Kidney capillary endothelial cell (primary cell): ENCODE measurements around the gene FBXO2.
A peak's percentile ranks its signal among the peaks of the same experiment; 100 is the strongest.

Experiments
- DNase-seq: peaks from one replicate; pipeline ENCODE4 v3.0.0-alpha.2; 2018; ENCODE audit warnings: low spot score

Gene FBXO2, protein sequence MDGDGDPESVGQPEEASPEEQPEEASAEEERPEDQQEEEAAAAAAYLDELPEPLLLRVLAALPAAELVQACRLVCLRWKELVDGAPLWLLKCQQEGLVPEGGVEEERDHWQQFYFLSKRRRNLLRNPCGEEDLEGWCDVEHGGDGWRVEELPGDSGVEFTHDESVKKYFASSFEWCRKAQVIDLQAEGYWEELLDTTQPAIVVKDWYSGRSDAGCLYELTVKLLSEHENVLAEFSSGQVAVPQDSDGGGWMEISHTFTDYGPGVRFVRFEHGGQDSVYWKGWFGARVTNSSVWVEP

GRCh38 chr1:11654137-11654938, at the start of gene FBXO2, which contains the start of gene FBXO44:
Gene FBXO2, minus strand, starts transcription at chr1:11654429. Its CDS starts 89 bp downstream, at chr1:11654340.
Gene FBXO44, plus strand, starts transcription at chr1:11654877. Its CDS starts 959 bp downstream, at chr1:11655836.
- no peak for DNase-seq

- no peak for DNase-seq
Observed at GRCh38 chr1:11703357-11704193, 49.3 kb upstream of the FBXO2 start.

- no peak for DNase-seq
Observed at GRCh38 chr1:11701981-11702803, 48.0 kb upstream of the FBXO2 start.

DNA sequence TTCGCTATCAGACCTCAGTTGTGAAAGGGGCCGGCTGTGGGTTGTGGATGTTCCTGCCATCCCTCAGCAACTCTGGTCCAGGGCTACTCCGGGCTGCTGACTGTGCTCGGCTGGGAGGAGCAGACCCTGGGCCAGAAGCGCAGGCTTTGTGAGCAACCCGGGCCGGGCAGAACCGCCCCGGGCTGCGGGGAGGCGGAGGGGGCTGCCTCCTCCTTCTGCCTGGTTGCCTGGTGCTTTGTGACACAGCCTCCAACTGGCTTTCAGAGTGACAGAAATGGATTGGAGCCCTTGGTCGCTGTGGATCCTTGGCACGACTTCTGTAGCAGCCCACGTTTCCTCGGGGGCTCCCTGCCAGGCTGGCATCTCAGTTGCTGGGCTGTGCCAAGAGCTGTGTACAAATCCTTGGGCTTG, 47.3 kb upstream of the FBXO2 start:
- no peak for DNase-seq

DNA sequence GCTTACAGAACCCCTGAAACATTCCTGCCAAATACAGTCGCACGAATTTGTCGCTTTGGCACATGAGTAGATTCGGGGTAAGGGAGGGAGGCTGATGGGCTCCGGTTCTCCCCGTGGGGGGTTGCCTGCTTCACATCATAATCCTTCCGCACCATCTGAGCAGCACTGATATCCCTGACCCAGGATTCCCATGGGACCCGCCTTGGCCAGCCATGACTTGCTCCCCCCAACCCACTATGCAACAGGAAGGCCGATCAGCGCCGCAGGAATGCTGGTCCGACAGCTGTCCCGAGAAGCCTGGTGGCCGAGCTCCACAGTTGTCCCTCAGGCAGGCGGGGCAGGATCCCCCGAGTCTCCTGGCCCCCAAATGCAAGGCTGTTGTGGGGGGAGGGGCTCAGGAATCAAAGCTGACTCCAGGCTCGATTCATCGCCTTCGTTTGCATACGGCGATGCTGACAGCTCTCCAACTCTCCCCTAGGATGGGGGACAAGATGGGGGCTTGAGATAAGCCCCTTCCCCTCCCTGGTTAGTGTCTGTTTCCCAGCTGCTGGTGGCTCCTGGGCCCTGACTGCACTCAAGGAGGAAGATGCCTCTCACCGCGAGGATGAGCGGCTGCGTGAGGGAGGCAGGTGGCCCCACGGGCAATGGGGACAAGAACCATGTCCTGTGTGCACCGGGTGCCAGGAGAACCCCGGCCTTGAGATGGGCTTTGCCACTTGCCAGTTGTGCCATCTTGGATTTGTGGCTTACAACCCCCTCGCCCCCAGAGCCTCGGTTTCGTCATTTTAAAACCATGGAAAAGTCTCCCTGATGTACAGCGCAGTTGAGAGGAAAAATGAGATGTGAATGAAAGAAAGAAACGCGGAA, 46.6 kb upstream of the FBXO2 start:
- DNase-seq = no peak

DNA sequence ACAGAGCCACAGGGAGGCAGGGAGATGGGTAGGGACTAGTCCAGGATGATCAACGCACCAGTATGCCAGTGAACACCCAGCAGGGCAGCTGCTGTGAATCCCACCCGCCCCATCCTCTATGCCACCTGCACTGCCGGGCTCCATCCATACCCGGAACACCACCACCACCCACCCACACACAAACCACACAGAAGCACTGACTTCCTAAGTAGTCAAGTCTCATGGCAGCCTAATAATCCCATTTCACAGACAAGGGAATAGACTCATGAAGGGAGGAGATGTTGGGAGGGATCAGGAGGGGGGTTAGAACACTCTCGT, 43.6 kb upstream of the FBXO2 start:
- no peak for DNase-seq

- DNase-seq = no peak
Observed at GRCh38 chr1:11697188-11697892, 43.1 kb upstream of the FBXO2 start.

DNA sequence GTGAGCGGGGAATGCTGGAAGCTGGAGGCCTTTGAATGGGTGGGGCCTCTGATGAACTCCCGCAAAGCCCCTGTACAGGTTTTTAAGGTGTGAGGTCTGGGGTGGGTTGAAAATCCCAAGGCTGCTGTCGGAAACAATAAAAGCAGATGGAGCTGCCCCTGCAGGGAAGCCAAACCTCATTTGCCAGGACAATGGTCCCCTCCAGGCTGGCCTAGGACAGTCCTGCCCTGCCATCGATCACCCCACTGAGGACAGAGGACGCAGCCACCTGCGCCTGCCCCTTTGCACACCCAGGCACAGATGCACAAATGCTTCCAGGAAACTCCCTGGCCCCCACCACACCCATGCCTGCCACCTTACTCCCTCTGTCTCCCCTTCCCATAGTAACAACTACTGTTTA, 41.6 kb upstream of the FBXO2 start:
- DNase-seq = no peak

GRCh38 chr1:11693917-11694316, 39.7 kb upstream of the FBXO2 start:
- no peak for DNase-seq

- peak; percentile 93 for DNase-seq
Observed at GRCh38 chr1:11693024-11693590, 38.9 kb upstream of the FBXO2 start.

GRCh38 chr1:11691928-11692711, 37.9 kb upstream of the FBXO2 start:
- no peak for DNase-seq

DNA sequence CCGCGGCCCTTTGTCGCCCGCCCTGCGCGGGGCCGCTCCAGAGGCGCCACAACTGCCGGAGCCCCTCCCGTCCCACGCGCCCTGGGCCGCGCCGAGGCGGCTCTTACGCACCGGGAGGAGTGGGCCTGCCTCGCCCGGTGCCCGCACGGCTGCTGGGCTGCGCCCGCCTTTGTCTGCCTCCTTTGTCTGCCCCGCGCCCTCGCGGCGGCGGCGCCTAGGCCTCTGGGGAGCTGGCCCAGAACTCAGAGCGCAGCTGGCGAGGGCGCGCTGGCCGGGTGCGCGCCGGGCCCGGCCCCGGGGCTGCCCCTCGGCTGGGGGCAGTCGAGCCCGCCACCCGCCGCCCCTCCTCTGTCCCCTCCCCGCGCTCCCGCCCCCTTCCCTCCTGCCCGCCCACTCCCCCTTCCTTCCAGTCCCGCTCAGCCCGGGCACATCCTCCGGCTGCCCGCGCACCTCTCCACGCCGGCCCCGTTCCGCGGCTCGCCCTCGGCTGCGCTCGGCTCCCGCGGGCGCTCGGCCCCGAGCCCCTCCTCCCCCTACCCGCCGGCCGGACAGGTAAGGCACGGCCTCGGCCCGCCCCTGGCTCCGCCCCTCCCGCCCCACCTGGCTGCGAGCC, 37.2 kb upstream of the FBXO2 start, which contains the start of gene DRAXIN:
Gene DRAXIN, plus strand, starts transcription at position 409 of the 613 bp plus-strand sequence. CDS start 14,549 bp downstream, outside the sequence.
- peak; percentile 10 for DNase-seq

DNA sequence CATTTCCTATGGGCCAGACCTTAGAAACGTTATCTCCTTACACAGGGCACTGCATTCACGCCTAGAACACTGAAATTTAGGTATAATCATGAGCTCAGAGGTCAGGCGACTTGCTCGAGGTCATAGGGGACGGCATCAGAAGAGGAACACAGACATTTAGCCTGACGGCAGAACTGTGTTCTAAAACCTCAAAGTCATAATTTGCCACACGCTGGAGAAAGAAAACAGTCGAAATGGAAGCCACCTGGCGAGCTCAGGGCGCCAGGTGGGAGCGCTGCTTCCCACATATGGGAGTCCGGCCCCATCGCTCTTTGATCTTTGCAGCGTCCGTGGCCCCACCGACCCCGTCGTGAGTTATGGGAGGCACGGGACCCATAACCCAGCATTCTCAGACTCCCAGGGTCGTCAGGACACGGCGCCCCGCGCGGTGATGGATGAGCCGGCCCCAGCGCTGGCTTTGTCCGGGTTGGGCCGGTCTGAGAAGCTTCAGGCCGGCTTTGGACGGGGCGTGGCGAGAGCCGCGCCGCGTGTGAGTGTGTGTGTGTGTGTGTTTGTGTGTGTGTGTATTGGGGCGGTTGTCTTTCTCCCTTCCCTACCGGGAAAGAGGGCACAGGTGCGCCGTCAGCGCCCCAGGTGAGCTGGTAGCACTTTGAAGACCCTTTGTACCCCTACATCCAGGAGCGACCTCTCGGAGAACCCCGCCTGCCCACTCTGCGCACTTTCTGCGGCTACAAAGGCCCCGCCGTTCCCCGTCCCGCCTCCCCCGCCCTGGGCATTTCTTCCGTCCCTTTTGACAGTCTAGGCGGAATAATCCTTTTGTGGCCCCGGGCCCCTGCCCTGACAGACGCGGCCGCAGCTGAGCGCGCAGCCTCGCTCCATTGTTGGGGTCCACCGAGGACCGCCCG, 36.4 kb upstream of the FBXO2 start:
- no peak for DNase-seq

DNA sequence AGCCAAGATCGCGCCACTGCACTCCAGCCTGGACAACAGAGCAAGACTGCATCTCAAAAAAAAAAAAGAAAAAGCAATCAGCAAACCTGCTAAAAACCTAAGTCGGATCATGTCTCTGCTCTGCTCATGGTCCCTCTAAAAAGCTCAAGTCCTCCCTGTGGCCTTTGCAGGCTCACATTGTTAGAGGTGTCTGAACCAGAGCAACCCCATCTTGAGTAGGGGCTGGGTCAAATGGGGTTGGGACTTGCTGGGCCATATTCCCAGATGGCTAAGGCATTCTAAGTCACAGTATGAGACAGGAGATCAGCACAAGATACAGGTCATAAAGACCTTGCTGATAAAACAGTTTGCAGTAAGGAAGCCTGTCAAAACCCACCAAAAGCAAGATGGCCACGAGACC, 34.3 kb upstream of the FBXO2 start:
- DNase-seq = no peak

GRCh38 chr1:11685210-11685752, 31.1 kb upstream of the FBXO2 start:
- no peak for DNase-seq

GRCh38 chr1:11684070-11684469, 29.8 kb upstream of the FBXO2 start:
- DNase-seq = no peak

- DNase-seq = no peak
Observed at GRCh38 chr1:11682799-11683198, 28.6 kb upstream of the FBXO2 start.
